ENCODE data around the gene NT5E. TPM values are rescaled to one million over a fixed set of nuclear protein-coding genes. Genes with fewer than 3 reads are reported as not detected.
A peak's percentile ranks its signal among the peaks of the same experiment; 100 is the strongest.

NT5E gene
- total RNA-seq, 1 donor: 593 TPM

DNA sequence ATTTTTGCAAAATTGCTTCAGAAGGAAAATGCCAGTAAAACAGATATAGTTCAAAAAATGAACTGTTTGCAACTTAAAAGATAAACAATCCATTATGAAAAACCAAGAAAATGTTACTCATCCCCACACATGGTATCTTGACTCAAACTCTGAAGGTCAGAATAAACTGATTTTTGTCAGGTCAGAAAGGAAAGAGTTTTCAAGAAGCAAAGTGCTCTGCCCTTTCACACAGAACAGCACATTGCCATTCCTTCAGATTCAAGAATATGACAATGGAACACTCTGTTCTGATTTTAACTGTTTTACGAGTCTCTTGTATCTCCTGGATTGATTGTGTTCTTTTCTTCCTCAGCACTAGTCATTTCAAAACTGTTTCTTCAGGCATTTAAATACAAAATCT lies 33.8 kb upstream of the NT5E start:
- TF ChIP-seq, protein P1, sequence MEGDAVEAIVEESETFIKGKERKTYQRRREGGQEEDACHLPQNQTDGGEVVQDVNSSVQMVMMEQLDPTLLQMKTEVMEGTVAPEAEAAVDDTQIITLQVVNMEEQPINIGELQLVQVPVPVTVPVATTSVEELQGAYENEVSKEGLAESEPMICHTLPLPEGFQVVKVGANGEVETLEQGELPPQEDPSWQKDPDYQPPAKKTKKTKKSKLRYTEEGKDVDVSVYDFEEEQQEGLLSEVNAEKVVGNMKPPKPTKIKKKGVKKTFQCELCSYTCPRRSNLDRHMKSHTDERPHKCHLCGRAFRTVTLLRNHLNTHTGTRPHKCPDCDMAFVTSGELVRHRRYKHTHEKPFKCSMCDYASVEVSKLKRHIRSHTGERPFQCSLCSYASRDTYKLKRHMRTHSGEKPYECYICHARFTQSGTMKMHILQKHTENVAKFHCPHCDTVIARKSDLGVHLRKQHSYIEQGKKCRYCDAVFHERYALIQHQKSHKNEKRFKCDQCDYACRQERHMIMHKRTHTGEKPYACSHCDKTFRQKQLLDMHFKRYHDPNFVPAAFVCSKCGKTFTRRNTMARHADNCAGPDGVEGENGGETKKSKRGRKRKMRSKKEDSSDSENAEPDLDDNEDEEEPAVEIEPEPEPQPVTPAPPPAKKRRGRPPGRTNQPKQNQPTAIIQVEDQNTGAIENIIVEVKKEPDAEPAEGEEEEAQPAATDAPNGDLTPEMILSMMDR (IDR thresholded peaks at IDR 0.05; ENCODE audit: insufficient read depth, low read depth, low read length): no peak
- peak; percentile 82 for DNase-seq (ENCODE audit: low read depth)

DNA sequence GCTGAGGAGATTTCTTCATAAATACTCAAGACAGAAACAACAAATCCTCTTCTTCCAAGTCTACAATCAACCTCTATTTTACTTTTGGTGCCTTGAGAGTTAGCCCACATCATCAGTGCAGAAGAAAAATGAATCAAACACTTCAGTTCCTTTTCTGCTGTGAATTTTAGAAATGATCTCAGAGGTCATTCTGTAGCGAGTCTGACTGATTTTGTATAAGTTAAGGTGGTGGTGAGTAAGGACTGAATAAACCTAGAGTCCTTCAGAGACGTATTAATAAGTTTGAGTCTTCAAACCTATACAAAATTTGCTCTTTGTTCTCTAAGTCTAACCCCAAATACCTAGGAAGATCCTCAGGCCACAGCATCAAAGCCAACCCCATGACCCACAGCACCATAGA lies 33.1 kb upstream of the NT5E start:
- DNase-seq (ENCODE audit: low read depth): no peak

More for the DNA sequence above, 33.8 kb upstream of the NT5E start:
- no peak overlapping the region for H3K4me3 ChIP-seq (ENCODE audit: low read depth, low read length)

GRCh38 chr6:85417336-85417735 lies 32.5 kb upstream of the NT5E start:
- no peak overlapping the region for H3K4me3 ChIP-seq (ENCODE audit: low read depth, low read length)
- DNase-seq (ENCODE audit: low read depth): no peak
- TF ChIP-seq, protein P1 (IDR thresholded peaks at IDR 0.05; ENCODE audit: insufficient read depth, low read depth, low read length): no peak

More for the DNA sequence above, 33.1 kb upstream of the NT5E start:
- TF ChIP-seq, protein P1 (IDR thresholded peaks at IDR 0.05; ENCODE audit: insufficient read depth, low read depth, low read length): no peak
- H3K4me3 ChIP-seq (ENCODE audit: low read depth, low read length): no peak overlapping the region

DNA sequence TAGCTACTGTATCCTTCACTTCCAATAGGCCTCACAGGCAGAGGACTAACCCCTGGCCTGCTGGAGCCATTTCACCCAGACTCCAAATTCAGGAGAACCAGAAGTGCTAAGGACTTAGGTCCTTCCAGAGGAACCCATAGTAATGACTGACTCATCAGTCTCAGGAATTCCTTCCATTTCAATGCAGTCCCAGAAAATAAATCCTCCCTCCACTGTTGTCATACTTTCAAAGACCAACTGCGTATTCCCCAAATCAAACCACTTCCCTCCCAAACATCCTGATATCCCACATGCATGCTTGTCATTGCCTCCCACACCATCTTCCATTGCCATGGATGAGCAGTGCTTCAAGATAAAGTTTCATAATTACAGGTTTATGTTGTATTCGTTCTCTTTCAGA lies 31.8 kb upstream of the NT5E start:
- peak; percentile 78 for DNase-seq (ENCODE audit: low read depth)
- H3K4me3 ChIP-seq (ENCODE audit: low read depth, low read length): no peak overlapping the region
- TF ChIP-seq, protein P1 (IDR thresholded peaks at IDR 0.05; ENCODE audit: insufficient read depth, low read depth, low read length): no peak

DNA sequence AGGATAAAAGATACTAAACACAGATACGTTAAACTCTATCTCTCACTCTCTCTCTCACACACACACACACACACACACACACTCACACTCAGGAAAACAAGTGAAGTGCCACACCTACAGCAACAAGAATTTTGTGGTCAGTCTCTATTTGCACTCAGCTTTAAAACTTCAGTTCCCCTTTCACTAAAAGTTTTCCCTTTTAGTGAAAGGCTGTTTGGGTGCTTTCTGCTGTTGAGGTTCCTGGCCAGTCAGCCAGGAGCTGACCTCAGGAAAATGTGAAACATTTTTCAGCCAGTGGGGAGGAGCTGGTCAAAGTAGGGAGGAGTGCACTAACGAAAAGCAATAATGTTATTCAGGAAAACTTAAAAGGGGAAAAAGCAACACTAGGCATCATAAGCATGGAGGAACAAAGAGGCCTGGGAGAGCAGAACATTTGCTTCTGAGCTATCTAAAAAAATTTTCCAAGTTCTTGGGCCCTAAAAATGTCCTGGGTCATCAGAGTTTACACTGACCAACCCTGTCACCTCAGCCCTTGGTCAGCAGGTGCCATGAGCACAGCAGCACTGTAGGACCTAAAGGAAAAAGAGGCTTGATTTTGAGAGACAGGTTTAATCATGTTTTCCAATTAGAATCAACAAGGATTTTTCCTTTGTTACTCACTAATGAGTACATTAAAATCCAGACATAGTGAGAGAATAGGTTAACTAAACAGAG lies 30.7 kb upstream of the NT5E start:
- no peak overlapping the region for H3K4me3 ChIP-seq (ENCODE audit: low read depth, low read length)
- TF ChIP-seq, protein P1 (IDR thresholded peaks at IDR 0.05; ENCODE audit: insufficient read depth, low read depth, low read length): no peak
- DNase-seq (ENCODE audit: low read depth): peak; percentile 34

DNA sequence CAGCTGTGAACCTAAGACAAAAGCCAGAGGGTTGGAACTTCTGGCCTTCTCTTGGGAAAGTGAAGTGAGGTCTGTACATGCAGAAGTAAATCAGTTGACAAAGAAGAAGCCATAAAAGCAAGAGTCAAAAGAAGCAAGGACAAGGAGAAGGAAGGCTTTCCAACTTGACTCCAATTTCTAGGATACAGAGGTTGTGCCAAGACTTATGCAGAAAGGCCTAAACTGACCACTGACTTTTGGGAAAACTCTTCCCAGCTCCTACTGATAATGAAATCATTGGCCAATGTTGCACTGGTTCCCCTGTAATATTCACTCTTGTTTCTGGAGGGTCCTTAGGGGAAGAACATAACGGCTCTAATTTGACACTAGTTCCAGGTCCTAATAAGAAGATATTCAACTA lies 29.3 kb upstream of the NT5E start:
- H3K4me3 ChIP-seq (ENCODE audit: low read depth, low read length): no peak overlapping the region
- TF ChIP-seq, protein P1 (IDR thresholded peaks at IDR 0.05; ENCODE audit: insufficient read depth, low read depth, low read length): no peak
- DNase-seq (ENCODE audit: low read depth): no peak

DNA sequence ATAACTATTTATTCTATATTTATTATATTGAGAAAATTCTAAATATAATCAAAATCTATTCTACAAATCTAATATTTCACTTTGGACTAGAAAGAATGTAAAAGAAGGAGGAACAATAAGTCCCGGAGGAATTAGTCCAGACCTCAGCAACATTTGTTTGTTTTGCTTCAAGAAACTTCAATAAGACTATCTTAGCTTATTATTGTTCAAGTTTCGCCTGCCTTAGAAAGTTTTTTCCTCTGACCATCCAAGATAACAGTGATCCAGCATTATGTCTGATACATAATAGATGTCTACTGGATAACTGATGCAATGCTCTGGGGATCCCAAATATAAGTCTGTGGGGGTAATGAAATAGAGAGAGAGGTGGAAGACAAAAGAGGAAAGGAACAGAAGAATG lies 28.7 kb upstream of the NT5E start:
- no peak for DNase-seq (ENCODE audit: low read depth)
- TF ChIP-seq, protein P1 (IDR thresholded peaks at IDR 0.05; ENCODE audit: insufficient read depth, low read depth, low read length): no peak
- no peak overlapping the region for H3K4me3 ChIP-seq (ENCODE audit: low read depth, low read length)

All from fibroblast of villous mesenchyme (primary cell).